CD4-positive, alpha-beta T cell treated with Interleukin-15 for 1 hour (primary cell): ENCODE measurements around the gene EBP.
"Not testable (repeated sequence)": the region's sequence is repeated elsewhere in the genome, so short reads cannot be mapped to it uniquely, and the experiment has no call there.

Experiments
- DNase-seq: peaks from one replicate; pipeline ENCODE4 v3.0.0-alpha.2; 2020

Gene EBP

DNA sequence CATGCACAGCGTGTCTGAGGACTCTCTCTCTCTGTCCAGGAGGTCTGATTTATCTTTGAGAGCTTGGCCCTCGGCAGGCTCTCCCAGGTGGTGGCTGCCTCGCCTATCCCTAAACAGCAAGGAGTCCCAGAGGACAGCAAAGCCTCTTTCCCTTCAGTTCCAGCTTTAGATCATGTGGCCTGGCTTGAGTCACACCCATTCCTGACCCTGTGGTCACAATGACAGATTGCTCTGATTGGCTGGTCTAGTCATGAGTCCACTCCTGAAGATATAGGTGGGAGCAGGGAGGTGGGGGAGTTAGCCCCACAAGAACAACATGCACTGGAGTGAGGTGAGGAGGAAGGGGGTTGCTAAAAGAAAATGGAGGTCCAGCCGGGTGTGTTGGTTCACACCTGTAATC lies 24.9 kb upstream of the EBP start:
- no peak for DNase-seq

GRCh38 chrX:48497871-48498270 lies 23.7 kb upstream of the EBP start:
- no peak for DNase-seq

DNA sequence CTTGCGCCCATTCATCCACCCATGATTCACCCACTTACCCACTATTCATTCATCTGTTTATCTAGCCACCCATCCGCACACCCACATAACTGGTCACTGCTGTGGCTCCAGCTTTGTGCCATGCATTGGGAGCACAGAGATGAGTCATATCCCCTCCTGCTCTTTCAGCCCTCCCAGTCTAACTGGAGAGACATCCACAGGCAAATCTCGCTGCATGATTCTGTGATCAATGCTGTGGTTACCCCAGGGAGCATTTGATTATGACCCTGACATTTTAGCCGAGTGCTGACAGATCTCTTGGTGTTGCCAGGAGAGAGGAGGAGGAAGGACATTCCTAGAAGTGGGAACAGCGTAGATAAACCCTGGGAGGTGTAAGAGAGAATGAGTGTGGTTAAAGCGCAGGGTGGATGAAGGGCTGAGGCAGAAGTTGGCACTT lies 23.2 kb upstream of the EBP start:
- DNase-seq: no peak

DNA sequence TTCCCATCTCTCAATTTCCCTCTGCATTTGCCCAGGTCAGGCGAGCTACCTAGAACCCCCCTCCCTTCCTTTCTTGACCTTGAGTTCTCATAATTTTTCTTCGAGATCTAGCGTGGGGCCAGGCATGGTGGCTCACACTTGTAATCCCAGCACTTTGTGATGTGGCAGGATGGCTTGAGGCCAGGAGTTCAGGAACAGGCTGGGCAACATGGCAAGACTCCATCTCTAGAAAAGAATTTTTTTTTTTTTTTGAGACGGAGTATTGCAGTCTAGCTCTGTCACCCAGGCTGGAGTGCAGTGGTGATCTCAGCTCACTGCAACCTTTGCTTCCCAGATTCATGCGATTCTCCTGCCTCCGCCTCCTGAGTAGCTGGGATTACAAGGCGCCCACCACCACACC lies 17.3 kb upstream of the EBP start:
- no peak for DNase-seq

GRCh38 chrX:48505481-48505880 lies 16.1 kb upstream of the EBP start:
- DNase-seq: no peak

- no peak for DNase-seq
These were observed 14.4 kb upstream of the EBP start for GRCh38 chrX:48507246-48507645.

DNA sequence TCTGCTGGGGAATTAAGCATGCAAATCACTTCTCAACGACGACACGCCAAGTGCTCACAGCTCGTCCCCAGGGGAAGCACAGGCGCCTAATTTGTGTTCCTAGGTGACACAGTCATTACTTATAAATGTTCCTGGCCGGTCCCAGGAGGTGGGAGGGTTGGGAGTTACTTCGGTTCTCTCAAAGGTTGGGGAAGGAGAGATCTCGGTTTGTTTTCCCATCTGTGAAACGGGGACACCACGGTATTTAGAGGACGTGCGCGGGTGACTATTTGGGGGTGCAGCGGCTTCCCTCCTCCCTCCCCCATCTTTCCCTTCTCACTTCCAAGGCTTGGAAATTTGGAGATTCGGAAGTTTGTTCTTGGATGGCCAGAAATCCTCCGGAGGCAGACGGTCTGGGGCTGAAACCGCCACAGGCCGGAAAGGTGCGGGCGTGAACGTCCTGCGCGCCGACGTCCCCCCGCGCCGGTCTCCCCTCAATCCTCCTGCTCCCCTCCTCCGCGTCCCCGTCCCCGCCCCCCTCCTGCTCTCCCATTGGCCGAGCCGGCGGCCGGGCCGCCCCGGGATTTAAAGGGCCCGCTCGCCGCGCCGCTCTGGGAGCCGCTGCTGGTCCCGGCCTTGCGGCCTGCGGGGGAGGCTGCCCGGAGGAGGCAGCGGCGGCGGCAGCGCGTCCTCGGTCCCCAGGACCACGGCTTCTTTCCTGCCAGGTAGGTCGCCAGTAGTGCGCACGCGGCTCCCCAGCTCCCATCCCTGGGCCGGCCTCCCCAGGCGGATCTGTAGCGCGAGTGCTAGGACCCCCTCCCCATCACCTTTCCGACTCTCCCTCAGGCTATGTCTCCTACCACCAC lies 13.0 kb upstream of the EBP start, which contains the start of gene PORCN:
TSS of gene PORCN (plus strand) at position 593 of the 845 bp plus-strand sequence. CDS start 829 bp downstream, outside the sequence.
- DNase-seq: peak; percentile 83

GRCh38 chrX:48509245-48509590 lies 12.4 kb upstream of the EBP start:
- no peak for DNase-seq

- DNase-seq: no peak
These were observed 12.0 kb upstream of the EBP start for GRCh38 chrX:48509619-48510018.

GRCh38 chrX:48511560-48511959 lies 10.0 kb upstream of the EBP start:
- no peak for DNase-seq

- DNase-seq: no peak
These were observed 9.2 kb upstream of the EBP start for GRCh38 chrX:48512371-48512935.

DNA sequence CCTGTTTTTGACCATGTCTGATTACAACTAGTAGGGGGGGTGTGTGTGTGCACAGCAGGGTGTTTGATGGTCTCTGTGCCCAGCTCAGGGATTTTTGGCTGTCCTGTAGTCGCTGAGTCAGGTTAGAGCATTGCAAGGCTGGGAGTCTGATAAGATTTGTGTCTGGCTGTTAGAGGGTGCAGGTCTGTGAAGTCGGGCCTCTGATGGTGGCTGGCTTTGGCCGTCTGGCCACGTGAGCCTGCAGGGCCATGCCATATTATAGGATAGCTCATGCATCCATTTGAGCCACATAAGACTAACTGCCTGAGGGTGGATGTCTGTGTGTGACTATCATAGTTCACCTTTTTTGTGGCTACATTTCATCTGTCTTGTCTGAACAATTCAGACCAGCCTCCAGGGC lies 7.9 kb upstream of the EBP start:
- no peak for DNase-seq

DNA sequence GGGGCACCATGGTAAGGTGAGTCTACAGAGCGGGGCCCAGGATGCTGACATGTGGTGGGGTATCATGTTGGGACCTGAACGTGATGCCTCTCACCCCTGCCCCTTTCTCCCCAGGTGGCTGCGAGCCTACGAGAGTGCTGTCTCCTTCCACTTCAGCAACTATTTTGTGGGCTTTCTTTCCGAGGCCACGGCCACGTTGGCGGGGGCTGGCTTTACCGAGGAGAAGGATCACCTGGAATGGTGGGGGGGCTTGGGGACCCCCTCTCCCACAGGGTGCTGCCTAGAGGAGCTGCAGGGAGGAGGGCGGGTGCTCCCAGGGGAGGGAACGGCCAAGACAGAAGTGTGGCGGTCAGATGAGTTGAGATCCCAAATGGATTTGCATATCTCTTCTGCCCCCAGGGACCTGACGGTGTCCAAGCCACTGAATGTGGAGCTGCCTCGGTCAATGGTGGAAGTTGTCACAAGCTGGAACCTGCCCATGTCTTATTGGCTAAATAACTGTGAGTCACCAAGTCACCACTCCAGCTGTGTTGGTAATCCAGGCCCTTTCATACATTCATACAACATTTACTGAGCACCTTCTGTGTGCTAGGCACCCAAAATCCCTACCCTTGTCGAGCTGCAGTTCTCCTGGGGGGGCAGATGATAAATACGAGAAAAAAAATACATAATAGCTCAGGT lies 7.3 kb upstream of the EBP start:
- DNase-seq: no peak

- DNase-seq: no peak
These were observed 6.6 kb upstream of the EBP start for GRCh38 chrX:48514868-48515460.

GRCh38 chrX:48515842-48516241 lies 5.8 kb upstream of the EBP start:
- DNase-seq: no peak

- no peak for DNase-seq
These were observed 5.3 kb upstream of the EBP start for GRCh38 chrX:48516285-48516684.

- no peak for DNase-seq
These were observed 4.6 kb upstream of the EBP start for GRCh38 chrX:48516987-48517386.

DNA sequence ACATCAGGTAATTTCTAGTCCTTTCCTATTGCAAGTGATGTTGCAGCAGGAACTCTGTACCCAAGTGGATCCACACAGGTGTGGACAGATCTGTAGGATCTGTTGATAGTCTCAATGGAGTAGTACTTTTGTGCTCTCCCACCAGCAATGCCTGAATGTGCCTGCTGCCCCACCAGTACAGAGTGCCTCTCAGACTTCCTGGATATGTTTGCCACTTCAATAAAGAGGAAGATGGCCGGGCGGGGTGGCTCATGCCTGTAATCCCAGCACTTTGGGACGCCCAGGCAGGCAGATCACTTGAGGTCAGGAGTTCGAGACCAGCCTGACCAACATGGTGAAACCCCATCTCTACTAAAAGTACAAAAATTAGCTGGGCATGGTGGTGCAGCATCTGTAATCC lies 2.1 kb upstream of the EBP start:
- DNase-seq: not testable (repeated sequence)

DNA sequence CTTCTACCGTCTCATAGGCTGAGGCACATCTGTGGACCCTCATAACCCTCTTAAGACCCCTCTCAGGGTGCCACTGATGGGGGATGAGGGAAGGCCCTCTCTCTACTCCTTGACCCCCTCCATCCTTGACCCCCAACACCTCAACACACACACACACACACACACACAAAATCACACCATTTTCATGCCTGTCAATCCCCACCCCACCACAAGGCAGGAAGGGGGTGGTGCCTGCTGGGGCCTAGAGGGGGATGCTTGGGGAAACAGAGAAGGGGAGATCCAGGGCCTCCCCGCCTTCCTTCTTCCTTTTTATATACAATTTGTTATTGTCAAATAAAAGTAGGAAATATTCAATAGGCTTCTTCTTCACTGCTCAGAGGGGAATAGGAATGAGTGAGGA lies 1.2 kb upstream of the EBP start:
- DNase-seq: no peak

DNA sequence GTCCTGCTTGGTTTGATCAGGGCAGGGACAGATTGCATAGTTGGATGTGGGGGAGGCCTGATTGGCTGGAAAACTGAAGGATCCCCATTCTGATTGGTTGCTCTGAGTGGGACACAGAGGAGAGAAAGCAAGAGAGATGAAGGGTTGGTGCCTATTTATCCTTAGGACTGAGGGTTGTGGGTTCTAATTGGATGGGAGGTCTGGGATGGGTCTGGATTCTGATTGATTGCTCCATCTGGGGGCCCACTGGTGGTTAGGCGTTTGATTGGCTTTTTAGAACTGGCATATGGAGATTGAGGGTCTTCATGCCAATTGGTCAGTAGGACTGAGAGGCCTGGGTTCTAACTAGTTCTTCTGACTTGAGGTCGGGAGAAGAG lies 644 bp upstream of the EBP start:
- no peak for DNase-seq

GRCh38 chrX:48522291-48522690 lies 683 bp downstream of the EBP start:
- DNase-seq: no peak

GRCh38 chrX:48523682-48524081 lies 2.1 kb downstream of the EBP start:
- no peak for DNase-seq

DNA sequence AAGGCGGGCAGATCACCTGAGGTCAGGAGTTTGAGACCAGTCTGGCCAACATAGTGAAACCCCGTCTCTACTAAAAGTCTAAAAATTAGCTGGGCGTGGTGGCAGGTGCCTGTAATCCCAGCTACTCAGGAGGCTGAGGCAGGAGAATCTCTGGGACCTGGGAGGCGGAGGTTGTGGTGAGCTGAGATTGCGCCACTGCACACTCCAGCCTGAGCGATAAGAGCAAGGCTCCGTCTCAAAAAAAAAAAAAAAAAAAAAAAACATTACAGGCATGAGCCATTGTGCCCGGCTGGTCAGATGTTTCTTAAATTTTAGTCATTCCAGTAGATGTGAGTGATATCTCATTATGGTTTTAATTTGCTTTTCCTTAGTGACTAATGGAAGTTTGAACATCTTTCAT lies 4.2 kb downstream of the EBP start:
- DNase-seq: not testable (repeated sequence)

GRCh38 chrX:48530736-48531135 lies 9.1 kb downstream of the EBP start:
- DNase-seq: no peak
